Panc1 (cell line): ENCODE measurements around the gene SBF1.

ENCODE experiments used
- CTCF ChIP-seq: fragments of 450-650 bp; IDR thresholded peaks from 2 replicates; pipeline ENCODE4 v1.5.1; 2017; ENCODE audit warnings: mild to moderate bottlenecking
- POLR2AphosphoS5 ChIP-seq: IDR thresholded peaks from 2 replicates; pipeline ENCODE4 v1.6.1; 2012; ENCODE audit warnings: mild to moderate bottlenecking, low read depth, low read length, moderate library complexity
- REST ChIP-seq, 2 experiments: IDR thresholded peaks; 2 replicates each; pipeline ENCODE4 v1.6.1; 2011 to 2012; ENCODE audit warnings: low read depth in 2 of 2, control low read depth in 1 of 2, low read length in 1 of 2, mild to moderate bottlenecking in 1 of 2, moderate library complexity in 1 of 2; ENCODE audit not compliant: insufficient read depth in 1 of 2
- SIN3A ChIP-seq: IDR thresholded peaks from 2 replicates; pipeline ENCODE4 v1.6.1; 2012; ENCODE audit warnings: low read depth, mild to moderate bottlenecking, low read length, moderate library complexity, borderline replicate concordance; ENCODE audit not compliant: insufficient read depth
- TCF7L2 ChIP-seq: IDR thresholded peaks from 2 replicates; pipeline ENCODE4 v1.6.1; 2011; ENCODE audit warnings: mild to moderate bottlenecking, low read depth, low read length, inconsistent platforms

GRCh38 chr22:50467773-50468440, 6.9 kb downstream of the SBF1 start:
- TF ChIP-seq CTCF (no peak), REST (IDR thresholded peaks at IDR 0.05; ENCODE audit: insufficient read depth in 1 of 2, low read depth in 2 of 2, low read length in 1 of 2) (no peak), SIN3A (no peak), POLR2AphosphoS5 (no peak), TCF7L2 (no peak)
